Parietal lobe (tissue), 2 donors: ENCODE results near the gene ZNF692. TPM values are rescaled to one million over a fixed set of nuclear protein-coding genes. Genes with fewer than 3 reads are reported as not detected.

Experiments used
- small RNA-seq: library from RNA; depleted of rRNA; stranded (forward); fragments of <200 nt; gene quantifications from one replicate; pipeline ENCODE3, GENCODE V24; 2014; ENCODE audit warnings: low replicate concordance
- total RNA-seq: library from RNA; depleted of rRNA; stranded (reverse); fragments of >200 nt; gene quantifications from one replicate; pipeline ENCODE4 v1.2.3, GENCODE V29; 2014

Gene ZNF692, protein sequence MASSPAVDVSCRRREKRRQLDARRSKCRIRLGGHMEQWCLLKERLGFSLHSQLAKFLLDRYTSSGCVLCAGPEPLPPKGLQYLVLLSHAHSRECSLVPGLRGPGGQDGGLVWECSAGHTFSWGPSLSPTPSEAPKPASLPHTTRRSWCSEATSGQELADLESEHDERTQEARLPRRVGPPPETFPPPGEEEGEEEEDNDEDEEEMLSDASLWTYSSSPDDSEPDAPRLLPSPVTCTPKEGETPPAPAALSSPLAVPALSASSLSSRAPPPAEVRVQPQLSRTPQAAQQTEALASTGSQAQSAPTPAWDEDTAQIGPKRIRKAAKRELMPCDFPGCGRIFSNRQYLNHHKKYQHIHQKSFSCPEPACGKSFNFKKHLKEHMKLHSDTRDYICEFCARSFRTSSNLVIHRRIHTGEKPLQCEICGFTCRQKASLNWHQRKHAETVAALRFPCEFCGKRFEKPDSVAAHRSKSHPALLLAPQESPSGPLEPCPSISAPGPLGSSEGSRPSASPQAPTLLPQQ
- total RNA-seq, result 62.6 TPM

DNA sequence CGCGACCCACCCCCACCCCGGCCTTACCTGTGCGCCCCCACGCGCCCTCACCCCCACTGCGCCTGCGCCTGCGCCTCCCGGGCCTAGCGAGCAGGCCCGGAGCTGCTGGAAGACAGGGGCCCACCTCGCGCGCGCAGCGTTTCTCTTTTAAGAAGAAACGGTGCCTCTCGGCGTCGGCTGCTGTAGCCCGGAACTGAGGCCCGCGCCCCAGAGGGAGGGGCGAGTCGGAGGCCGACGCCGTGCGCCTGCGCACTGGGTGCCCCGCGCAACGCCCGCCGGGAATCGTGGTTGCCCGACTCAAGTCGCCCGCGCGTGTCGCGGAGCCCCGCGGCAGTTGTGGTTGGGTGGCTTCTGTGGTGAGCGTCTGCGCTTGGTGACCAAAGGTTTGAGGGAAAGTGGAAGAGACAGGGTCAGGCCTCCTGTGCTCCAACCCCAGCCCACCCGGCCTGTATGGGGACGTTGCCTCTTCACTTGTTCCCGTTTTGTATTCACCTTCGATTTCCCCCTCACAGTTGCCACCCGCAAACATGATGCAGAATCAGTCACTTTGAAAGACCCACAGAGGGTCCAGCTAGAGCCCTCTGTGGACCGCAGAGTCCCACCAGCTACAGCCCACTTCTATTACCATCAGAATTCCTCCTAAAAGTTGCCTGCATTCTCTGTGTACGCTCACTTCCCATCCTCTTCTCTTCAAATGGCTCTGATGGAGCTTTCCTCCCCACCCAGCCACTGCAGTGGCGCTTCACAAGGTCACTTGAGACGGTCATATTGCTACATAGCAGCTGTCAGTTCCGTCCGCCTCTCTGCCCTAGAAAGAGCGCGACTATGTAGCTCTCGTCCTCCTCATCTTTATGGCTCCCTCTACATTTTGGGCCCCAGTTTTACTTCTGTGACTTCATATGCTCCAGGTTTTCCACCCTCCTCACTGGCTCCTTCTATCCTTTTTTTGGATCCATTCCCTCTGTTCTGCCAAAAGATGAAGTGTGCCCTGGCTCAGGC is at the start of gene ZNF692:
Gene ZNF692, minus strand, starts transcription at position 195 of the 999 bp plus-strand sequence. CDS start 776 bp downstream, outside the sequence.

DNA sequence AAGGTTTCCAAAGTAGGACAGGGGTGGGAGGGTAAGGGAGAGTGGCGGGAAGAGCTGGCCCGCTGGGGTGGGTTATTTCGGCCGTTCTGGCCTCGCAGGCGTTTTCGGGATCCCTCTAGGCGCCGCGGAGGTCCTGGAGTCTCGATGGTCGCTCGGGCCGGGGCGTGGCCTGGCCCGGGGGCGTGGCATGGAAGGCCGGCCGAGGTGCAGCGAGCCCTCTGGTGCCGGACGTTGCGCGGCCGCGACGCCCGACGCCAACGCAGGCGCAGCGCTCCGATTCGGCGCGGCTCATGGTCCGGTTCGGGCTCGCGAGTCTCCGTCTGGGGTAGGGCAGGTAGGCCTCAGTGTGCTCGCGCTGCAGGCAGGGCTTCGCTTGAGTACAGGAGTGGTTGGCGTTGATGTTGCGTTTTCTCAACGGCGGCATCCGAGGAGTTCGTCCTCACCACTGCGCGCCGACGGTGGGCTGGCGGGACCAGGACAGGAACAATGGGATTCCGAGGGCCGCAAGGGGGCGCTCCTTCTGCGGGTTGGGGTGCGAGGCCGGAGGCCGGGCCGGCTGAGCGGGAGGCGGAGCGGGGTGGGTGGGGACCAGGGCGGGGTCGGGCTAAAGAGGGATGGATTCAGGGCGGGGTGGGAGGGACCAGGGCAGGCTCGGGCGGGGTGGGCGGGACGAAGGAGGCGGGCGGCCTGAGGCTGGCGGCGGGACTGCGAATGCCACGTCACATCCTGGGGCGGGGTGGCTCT is 47.3 kb upstream of the ZNF692 start, which contains the start of gene PGBD2:
Gene PGBD2, plus strand, starts transcription at position 227 of the 744 bp plus-strand sequence. CDS start 7,628 bp downstream, outside the sequence.

DNA sequence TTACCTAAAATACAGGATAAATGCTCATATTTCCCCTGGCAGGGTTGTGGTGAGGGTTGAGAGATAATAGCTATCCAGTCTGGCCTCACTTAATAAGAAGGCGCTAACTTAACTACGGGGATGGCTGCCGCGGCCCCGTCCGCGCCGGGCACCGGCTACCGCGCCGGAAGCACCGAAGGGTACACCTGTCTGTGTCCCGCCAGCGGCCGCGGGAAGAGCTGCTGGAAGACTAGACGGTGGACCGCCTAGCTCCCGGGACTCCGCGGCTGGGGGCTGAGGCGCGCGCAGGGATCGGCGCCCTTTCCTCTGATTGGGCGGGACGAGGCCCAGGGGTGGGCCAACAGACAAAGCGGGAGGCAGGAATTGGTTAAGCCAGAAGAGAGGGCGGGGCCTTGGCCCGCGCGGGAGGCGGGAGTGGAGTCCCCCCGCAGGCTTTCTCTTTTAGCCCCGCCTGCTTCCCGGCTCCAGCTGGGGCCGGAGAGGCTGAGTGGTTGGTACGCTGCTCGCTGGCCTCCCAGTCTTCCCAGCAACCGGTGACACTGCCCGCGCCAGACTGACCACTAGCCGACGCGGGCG is 21.0 kb downstream of the ZNF692 start, which contains the start of gene ZNF672:
Gene ZNF672, plus strand, starts transcription at position 444 of the 576 bp plus-strand sequence. CDS start 9,051 bp downstream, outside the sequence.

DNA sequence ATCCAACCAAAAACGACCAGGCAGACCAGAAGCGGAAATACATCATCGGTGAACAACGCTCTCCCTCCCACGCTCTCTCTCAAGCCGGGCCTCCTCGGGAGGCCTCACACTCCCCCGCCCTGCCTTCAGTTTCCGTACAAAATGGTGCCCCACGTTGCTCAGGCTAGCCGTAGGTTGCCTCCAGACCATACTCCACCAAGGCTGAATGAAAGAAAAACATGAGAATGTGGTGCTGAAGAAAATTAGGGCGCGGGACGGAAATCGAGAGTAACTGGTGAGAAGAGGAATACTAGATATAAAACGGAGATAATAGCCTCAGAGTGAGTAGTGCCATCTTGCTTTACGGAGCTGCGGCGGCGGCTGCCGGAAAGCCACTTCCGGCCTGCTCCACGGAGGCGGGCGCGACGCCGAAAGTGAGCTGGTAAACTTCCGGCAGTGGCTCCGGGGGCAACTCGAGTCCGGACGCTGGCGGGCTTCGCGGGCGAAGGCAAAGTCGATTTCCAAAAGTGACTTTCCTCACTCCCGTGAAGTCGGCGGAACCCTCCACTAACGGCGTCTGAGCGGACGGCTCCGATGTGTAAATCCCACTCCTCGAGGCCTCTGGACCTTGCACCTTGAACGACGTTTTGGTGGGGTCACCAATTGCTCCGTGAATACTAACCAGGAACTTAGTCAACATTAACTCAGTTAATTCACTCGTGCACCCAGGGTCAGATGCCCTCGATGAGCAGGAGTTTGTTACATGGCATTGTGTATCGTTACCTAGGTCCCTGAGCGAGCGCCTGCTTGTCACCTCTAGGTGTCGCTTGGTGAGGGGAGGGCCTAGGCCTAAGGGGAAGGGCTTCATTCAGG is 32.8 kb downstream of the ZNF692 start, which contains the start of gene SH3BP5L:
Gene SH3BP5L, minus strand, starts transcription at position 7 of the 852 bp plus-strand sequence. CDS start 980 bp downstream, outside the sequence.

Small RNAs within 50 kb of the gene (small RNA-seq; reads per million reads assigned to genes)
- gene MIR3124, result not detected

Other genes starting within 250 kb of the ZNF692 start
- gene OR2T11, start 224.0 kb downstream of the ZNF692 start, total RNA-seq, result not detected
- not detected for gene OR2T35, start 213.8 kb downstream of the ZNF692 start, total RNA-seq
- not detected for gene OR2T27, start 203.6 kb downstream of the ZNF692 start, total RNA-seq
- gene OR14I1, start 156.3 kb downstream of the ZNF692 start, total RNA-seq, result not detected
- not detected for gene LYPD8, start 103.3 kb downstream of the ZNF692 start, total RNA-seq
- gene SH3BP5L, start 33.2 kb downstream of the ZNF692 start, total RNA-seq, result 35.4 TPM
- 18.5 TPM for gene ZNF672, start 20.9 kb downstream of the ZNF692 start, total RNA-seq
- gene PGBD2, start 47.1 kb upstream of the ZNF692 start, total RNA-seq, result 11.9 TPM